WERI-Rb-1 (cell line): ENCODE data around the gene PCDHB11.
"Not testable (repeated sequence)": the region's sequence is repeated elsewhere in the genome, so short reads cannot be mapped to it uniquely, and the experiment has no call there.

Source experiments
- DNase-seq: peaks from one replicate; pipeline ENCODE4 v3.0.0-alpha.2; 2020
- H3K27ac ChIP-seq: fragments of 250-450 bp; sonication (Bioruptor Pico); 2 replicates; pipeline ENCODE4 v1.5.1; 2020; ENCODE audit warnings: mild to moderate bottlenecking, moderate library complexity
- H3K27me3 ChIP-seq: fragments of 250-450 bp; sonication (Bioruptor Pico); 2 replicates; pipeline ENCODE4 v1.5.1; 2021; ENCODE audit warnings: mild to moderate bottlenecking, low read depth, moderate library complexity; ENCODE audit not compliant: insufficient read depth, severe bottlenecking
- H3K36me3 ChIP-seq: fragments of 250-450 bp; sonication (Bioruptor Pico); 2 replicates; pipeline ENCODE4 v1.5.1; 2020; ENCODE audit warnings: mild to moderate bottlenecking, moderate library complexity
- H3K4me3 ChIP-seq: 2 replicates; pipeline ENCODE4 v1.5.1; 2011; ENCODE audit warnings: low read depth, mild to moderate bottlenecking, control low read depth, low read length
- H3K9me3 ChIP-seq: fragments of 250-450 bp; sonication (Bioruptor Pico); 2 replicates; pipeline ENCODE4 v1.5.1; 2021; ENCODE audit warnings: mild to moderate bottlenecking, moderate library complexity; ENCODE audit not compliant: severe bottlenecking
- CTCF ChIP-seq: IDR thresholded peaks from 2 replicates; pipeline ENCODE4 v1.5.1; 2011; ENCODE audit warnings: low read depth, mild to moderate bottlenecking, control low read depth, inconsistent platforms, low read length

PCDHB11 gene

GRCh38 chr5:141245250-141245717 is 45.9 kb downstream of the PCDHB11 start, which contains the start of gene PCDHB15:
PCDHB15 (plus strand) TSS chr5:141245395; CDS start chr5:141245579, 184 bp downstream.
- Histone ChIP-seq H3K27me3 (no peaks in the 10 kb centered on the region), H3K36me3 (no peaks in the 10 kb centered on the region), H3K27ac (no peak within 1 kb of the TSS), H3K9me3 (peaks cover 14% of the 10 kb centered on the region), H3K4me3 (no peak within 1 kb of the TSS)
- no peak for TF ChIP-seq CTCF
- DNase-seq = no peak

- not testable (repeated sequence) for DNase-seq, H3K27ac ChIP-seq, H3K9me3 ChIP-seq, H3K4me3 ChIP-seq, H3K36me3 ChIP-seq, H3K27me3 ChIP-seq
Measured at GRCh38 chr5:141246971-141247370, 47.5 kb downstream of the PCDHB11 start.

DNA sequence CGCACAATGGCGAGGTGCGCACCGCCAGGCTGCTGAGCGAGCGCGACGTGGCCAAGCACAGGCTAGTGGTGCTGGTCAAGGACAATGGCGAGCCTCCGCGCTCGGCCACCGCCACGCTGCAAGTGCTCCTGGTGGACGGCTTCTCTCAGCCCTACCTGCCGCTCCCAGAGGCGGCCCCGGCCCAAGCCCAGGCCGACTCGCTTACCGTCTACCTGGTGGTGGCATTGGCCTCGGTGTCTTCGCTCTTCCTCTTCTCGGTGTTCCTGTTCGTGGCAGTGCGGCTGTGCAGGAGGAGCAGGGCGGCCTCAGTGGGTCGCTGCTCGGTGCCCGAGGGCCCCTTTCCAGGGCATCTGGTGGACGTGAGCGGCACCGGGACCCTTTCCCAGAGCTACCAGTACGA is 48.0 kb downstream of the PCDHB11 start:
- H3K27me3 ChIP-seq, DNase-seq, H3K4me3 ChIP-seq, H3K36me3 ChIP-seq, H3K9me3 ChIP-seq, H3K27ac ChIP-seq: not testable (repeated sequence)

- DNase-seq = no peak
- TF ChIP-seq CTCF = no peak
- Histone ChIP-seq H3K27ac (no peak overlapping the region), H3K36me3 (no peaks in the 10 kb centered on the region), H3K9me3 (peaks cover 2% of the 10 kb centered on the region), H3K4me3 (no peak overlapping the region), H3K27me3 (no peaks in the 10 kb centered on the region)
Measured at GRCh38 chr5:141250576-141250975, 51.1 kb downstream of the PCDHB11 start.
